ENCODE results near the gene LYG1. TPM values are rescaled to one million over a fixed set of nuclear protein-coding genes. Genes with fewer than 3 reads are reported as not detected.
"Not testable (repeated sequence)": the region's sequence is repeated elsewhere in the genome, so short reads cannot be mapped to it uniquely, and the experiment has no call there.

LYG1 gene
- 2.0 and 2.2 TPM in 2 replicates for total RNA-seq

DNA sequence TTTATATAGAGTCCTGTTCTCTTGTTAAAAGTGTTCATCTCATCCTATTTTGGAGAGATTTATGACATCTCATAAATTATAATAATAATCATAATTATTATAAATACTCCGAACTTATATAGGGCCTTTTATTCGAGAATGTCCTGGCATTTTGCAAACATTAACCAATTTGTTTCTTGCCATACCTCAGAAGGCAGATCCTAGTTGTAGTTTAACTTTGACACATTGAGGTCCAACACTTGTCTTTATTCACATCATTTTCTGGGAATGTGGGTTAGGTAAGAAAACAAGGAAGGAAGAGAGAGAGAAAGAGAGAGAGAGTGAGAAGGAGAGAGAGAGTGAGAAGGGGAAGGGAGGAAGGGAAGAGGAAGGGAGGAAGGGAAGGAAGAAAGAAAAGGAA lies at the start of gene LYG1:
Gene LYG1 (minus strand): TSS at position 101 of the 400 bp plus-strand sequence. CDS start 5,527 bp downstream, outside the sequence.
- H3K36me3 Mint-ChIP-seq (ENCODE audit: low read depth); H3K27me3 Mint-ChIP-seq (ENCODE audit: low read depth); intact Hi-C loops (cut with micrococcal nuclease); H3K4me1 Mint-ChIP-seq (ENCODE audit: low read depth); DNase-seq (ENCODE audit: low spot score); H3K9me3 Mint-ChIP-seq; H3K4me3 Mint-ChIP-seq (ENCODE audit: low read depth); H3K27ac Mint-ChIP-seq: not testable (repeated sequence)

DNA sequence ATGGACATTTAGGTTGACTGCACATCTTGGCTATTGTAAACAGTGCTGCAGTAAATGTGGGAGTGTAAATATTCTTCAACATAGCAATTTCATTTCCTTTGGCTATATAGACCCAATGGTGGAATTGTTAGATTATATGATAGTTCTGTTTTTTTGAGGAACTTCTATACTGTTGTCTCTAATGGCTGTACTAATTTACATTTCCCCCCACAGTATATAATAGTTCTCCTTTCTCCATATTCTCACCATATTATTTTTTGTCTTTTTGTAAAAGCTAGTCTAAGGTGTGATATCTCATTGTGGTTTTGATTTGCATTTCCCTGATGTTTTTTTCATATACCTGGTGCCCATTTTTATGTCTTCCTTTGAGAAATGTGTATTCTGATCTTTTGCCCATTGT lies 49.2 kb upstream of the LYG1 start:
- intact Hi-C loops (cut with micrococcal nuclease): no loop called here
- H3K4me3 Mint-ChIP-seq (ENCODE audit: low read depth): no peak overlapping the region

DNA sequence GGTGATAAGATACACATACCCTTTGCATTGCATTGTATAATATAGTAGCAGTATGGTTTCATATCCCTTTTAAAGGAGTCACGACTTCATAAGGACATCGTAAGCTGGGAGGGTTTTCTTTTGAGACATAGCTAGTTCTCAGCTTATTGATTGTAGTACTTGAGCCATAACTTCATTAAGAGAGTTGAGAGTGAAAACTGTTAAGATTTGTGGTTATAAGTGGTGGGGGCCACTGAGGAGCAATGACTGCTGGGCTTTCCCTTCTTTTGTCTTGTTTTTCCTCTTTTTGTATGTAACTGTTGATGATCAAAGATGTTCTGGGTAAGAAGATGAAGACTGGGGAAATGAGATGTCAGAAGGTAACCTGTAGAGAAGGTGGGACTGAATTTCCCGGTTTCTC lies 47.2 kb upstream of the LYG1 start:
- intact Hi-C loops (cut with micrococcal nuclease): no loop called here
- Mint-ChIP-seq H3K4me1 (ENCODE audit: low read depth) (peaks cover 30% of the 10 kb centered on the region), H3K27ac (peak overlapping the region; percentile 16), H3K27me3 (ENCODE audit: low read depth) (no peaks in the 10 kb centered on the region), H3K36me3 (ENCODE audit: low read depth) (peaks cover 8% of the 10 kb centered on the region), H3K4me3 (ENCODE audit: low read depth) (no peak overlapping the region), H3K9me3 (no peaks in the 10 kb centered on the region)
- DNase-seq (ENCODE audit: low spot score): no peak

More for the DNA sequence above, 49.2 kb upstream of the LYG1 start:
- peaks cover 12% of the 10 kb centered on the region for H3K36me3 Mint-ChIP-seq (ENCODE audit: low read depth)
- no peak overlapping the region for H3K27ac Mint-ChIP-seq
- H3K4me1 Mint-ChIP-seq (ENCODE audit: low read depth): peaks cover 38% of the 10 kb centered on the region
- DNase-seq (ENCODE audit: low spot score): no peak
- H3K27me3 Mint-ChIP-seq (ENCODE audit: low read depth): no peaks in the 10 kb centered on the region
- H3K9me3 Mint-ChIP-seq: no peaks in the 10 kb centered on the region

DNA sequence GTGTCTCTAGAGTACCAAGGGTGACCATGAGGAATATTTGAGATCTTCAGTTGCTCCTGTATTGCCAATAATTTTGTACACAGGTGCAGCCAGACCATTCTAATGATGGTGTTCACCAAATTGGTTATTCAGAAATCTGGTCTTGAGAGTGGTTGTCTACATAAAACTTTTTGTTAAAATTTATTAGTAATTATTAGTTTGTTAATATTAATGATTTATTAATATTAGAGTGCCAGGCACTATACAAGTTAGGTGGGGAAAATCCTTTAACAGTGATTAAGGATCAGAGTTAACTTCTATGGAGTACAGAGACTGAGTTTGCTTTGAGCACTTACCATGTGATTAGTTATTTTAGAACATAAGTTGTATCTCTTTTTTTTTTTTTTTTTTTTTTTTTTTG lies 45.2 kb upstream of the LYG1 start:
- Mint-ChIP-seq H3K27me3 (ENCODE audit: low read depth) (no peaks in the 10 kb centered on the region), H3K9me3 (no peaks in the 10 kb centered on the region), H3K27ac (no peak overlapping the region), H3K4me3 (ENCODE audit: low read depth) (no peak overlapping the region), H3K4me1 (ENCODE audit: low read depth) (peaks cover 36% of the 10 kb centered on the region), H3K36me3 (ENCODE audit: low read depth) (peaks cover 8% of the 10 kb centered on the region)
- intact Hi-C loops (cut with micrococcal nuclease): no loop called here
- DNase-seq (ENCODE audit: low spot score): no peak

DNA sequence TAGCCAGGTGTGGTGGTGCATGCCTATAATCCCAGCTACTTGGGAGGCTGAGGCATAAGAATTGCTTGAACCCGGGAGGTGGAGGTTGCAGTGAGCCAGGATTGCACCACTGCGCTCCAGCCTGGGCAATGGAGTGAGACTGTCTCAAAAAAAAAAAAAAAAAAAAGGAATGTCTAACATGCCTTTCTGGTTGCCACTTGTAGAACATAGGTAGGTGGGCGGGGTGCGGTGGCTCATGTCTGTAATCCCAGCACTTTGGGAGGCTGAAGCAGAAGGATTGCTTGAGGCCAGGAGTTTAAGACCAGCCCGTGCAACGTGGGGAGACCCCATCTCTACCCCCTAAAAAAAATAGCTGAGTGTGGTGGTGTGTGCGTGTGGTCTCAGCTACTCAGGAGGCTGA lies 44.4 kb upstream of the LYG1 start:
- intact Hi-C loops (cut with micrococcal nuclease); H3K9me3 Mint-ChIP-seq: not testable (repeated sequence)
- peaks cover 36% of the 10 kb centered on the region for H3K4me1 Mint-ChIP-seq (ENCODE audit: low read depth)

DNA sequence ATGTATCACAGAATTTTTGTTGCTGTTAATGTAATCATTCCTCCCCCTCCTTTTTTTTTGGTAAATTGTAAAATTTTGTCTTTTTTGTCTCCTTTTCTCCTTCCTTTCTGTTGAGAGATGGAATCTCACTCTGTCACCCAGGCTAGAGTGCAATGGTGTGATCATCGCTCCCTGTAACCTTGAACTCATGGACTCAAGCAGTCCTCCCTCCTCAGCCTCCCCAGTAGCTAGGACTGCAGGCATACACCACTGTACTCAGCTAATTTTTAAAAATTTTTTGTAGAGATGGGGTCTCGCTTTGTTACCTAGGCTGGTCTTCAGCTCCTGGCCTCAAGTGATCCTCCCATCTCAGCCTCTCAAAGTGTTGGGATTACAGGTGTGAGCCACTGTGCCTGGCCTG lies 41.5 kb upstream of the LYG1 start:
- Mint-ChIP-seq H3K27me3 (ENCODE audit: low read depth) (no peaks in the 10 kb centered on the region), H3K4me3 (ENCODE audit: low read depth) (no peak overlapping the region), H3K36me3 (ENCODE audit: low read depth) (peaks cover 8% of the 10 kb centered on the region), H3K9me3 (no peaks in the 10 kb centered on the region), H3K27ac (no peak overlapping the region), H3K4me1 (ENCODE audit: low read depth) (peaks cover 25% of the 10 kb centered on the region)
- no peak for DNase-seq (ENCODE audit: low spot score)
- intact Hi-C loops (cut with micrococcal nuclease): no loop called here

More for the DNA sequence above, 44.4 kb upstream of the LYG1 start:
- H3K27me3 Mint-ChIP-seq (ENCODE audit: low read depth); H3K36me3 Mint-ChIP-seq (ENCODE audit: low read depth); DNase-seq (ENCODE audit: low spot score); H3K4me3 Mint-ChIP-seq (ENCODE audit: low read depth); H3K27ac Mint-ChIP-seq: not testable (repeated sequence)

DNA sequence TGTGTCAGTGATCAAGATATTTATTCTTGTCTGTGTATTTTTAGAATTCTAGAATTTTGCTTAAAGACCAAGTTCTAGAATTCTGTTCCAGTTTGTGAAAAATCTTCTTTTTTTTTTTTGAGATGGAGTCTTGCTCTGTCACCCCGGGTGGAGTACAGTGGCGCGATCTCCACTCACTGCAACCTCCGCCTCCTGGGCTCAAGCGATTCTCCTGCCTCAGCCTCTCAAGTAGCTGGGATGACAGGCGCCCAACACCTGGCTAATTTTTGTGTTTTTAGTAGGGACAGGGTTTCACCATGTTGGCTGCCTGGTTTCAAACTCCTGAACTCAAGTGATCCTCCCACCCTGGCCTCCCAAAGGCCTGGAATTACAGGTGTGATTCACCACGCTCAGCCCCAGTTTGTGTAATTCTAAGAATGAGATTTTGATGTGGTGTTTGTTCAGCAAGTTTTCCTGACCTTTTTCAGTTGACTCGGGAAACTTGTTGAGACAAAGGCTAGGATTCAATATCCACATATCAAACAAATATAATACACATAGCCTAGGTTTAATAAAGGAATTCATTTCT lies 39.8 kb upstream of the LYG1 start:
- Mint-ChIP-seq H3K9me3 (no peaks in the 10 kb centered on the region), H3K27ac (no peak overlapping the region), H3K4me3 (ENCODE audit: low read depth) (no peak overlapping the region), H3K27me3 (ENCODE audit: low read depth) (no peaks in the 10 kb centered on the region), H3K36me3 (ENCODE audit: low read depth) (peaks cover 4% of the 10 kb centered on the region), H3K4me1 (ENCODE audit: low read depth) (peaks cover 19% of the 10 kb centered on the region)
- intact Hi-C loops (cut with micrococcal nuclease): no loop called here
- no peak for DNase-seq (ENCODE audit: low spot score)

DNA sequence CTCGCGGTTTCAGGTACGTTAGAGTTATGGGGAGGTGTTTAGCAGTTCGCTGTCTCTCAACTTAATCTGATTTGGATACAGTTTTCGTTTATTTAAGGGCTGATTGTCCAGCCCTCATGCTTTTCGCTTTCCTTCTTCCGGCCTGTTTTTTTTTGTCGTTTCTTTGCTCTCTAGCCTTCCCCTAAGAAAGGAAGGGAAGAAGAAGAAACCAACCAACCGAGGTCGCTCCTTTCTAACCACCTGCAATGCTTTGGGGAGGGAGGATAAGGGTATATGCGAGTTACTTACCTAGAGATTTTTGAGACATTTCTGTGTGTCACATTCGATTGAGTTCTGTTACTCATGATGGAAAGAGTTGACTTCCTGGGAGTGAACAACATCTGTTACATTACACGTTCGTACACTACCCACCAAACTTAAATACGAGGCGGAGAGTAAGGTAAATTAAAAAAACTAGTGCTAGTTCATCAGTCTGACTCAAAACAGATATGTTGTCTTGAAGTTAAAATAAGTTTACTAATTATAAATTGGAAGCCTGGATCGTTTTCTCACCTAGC lies 37.1 kb upstream of the LYG1 start:
- intact Hi-C loops (cut with micrococcal nuclease): loop anchor here (5.0 kb wide), 1 partner anchor 726 kb away; no protein-coding TSS in a partner anchor
- no peak for DNase-seq (ENCODE audit: low spot score)

DNA sequence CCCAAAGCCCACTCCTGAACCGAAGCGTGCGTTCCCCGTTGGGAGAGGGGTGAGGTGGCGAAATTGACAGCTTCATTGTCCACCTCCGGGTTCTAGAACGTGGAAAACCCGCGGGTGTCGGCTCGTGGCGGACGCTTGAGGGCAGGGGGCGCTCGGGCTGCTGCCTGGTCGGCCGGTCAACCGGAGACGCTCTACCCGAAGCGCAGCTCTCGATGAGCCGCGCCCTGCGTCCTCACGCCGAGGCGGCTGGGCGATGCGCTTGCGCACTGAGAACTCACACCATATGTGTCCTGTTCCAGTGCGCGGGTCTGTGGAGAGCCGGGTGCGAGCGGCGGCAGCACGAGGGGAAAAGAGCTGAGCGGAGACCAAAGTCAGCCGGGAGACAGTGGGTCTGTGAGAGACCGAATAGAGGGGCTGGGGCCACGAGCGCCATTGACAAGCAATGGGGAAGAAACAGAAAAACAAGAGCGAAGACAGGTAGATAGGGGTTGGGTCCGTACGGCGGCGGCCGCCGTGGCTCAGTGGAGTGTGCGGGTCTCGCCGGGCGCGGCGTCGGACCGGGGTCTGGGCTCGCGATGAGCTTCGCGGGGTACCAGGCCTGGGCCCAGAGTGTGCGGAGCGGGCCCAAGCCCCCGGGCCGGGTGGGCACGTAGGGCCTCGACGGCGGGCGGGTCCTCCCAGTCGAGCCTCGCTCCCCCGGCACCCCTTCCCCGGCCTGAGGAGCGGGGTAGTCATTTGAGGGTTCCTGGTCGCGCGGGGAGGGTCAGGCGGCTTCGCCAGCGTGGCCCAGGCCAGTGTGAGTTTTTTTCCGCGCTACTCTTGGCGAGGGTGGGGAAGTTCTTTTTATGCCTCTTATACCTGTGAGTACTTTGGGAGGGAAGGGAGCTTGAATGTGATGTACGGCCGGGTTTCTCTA lies 36.4 kb upstream of the LYG1 start, which contains the start of gene EIF5B:
Gene EIF5B (plus strand): TSS at position 277 of the 916 bp plus-strand sequence. CDS start 166 bp downstream, at position 443.
- no peak within 1 kb of the TSS for H3K4me3 Mint-ChIP-seq (ENCODE audit: low read depth)

More for the DNA sequence above, 37.1 kb upstream of the LYG1 start:
- peaks cover 29% of the 10 kb centered on the region for H3K4me1 Mint-ChIP-seq (ENCODE audit: low read depth)
- no peak overlapping the region for H3K4me3 Mint-ChIP-seq (ENCODE audit: low read depth)
- peaks cover 3% of the 10 kb centered on the region for H3K36me3 Mint-ChIP-seq (ENCODE audit: low read depth)
- H3K27ac Mint-ChIP-seq: no peak overlapping the region
- H3K27me3 Mint-ChIP-seq (ENCODE audit: low read depth): no peaks in the 10 kb centered on the region
- H3K9me3 Mint-ChIP-seq: no peaks in the 10 kb centered on the region

DNA sequence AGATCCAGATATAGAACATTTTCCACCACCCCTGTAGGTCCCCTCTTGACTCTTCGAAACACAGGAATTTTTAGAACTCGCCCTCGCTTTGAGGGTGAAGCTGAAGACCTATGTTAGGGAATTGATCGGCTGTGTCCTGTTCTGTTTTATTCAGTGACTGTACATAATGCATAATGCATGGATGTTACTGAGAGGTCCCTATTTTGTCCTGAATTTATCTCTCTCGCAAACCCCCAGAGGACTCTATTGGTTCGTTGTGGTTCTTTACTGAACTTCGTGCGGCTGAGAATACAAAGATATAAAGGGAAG lies 35.8 kb upstream of the LYG1 start:
- no peaks in the 10 kb centered on the region for H3K27me3 Mint-ChIP-seq (ENCODE audit: low read depth)
- intact Hi-C loops (cut with micrococcal nuclease): loop anchor here (1.0 to 5.0 kb wide), 6 partner anchors 154 to 1226 kb away; partner anchors contain the start of genes C2orf15, LIPT1, MITD1 and MRPL30
- no peak for DNase-seq (ENCODE audit: low spot score)
- H3K9me3 Mint-ChIP-seq: no peaks in the 10 kb centered on the region
- peaks cover 16% of the 10 kb centered on the region for H3K36me3 Mint-ChIP-seq (ENCODE audit: low read depth)
- peaks cover 28% of the 10 kb centered on the region for H3K4me1 Mint-ChIP-seq (ENCODE audit: low read depth)
- no peak overlapping the region for H3K27ac Mint-ChIP-seq
- H3K4me3 Mint-ChIP-seq (ENCODE audit: low read depth): no peak overlapping the region

More for the DNA sequence above, 36.4 kb upstream of the LYG1 start, which contains the start of gene EIF5B:
- Mint-ChIP-seq H3K36me3 (ENCODE audit: low read depth) (peaks cover 10% of the 10 kb centered on the region), H3K4me1 (ENCODE audit: low read depth) (peaks cover 30% of the 10 kb centered on the region), H3K27me3 (ENCODE audit: low read depth) (no peaks in the 10 kb centered on the region), H3K9me3 (no peaks in the 10 kb centered on the region), H3K27ac (no peak within 1 kb of the TSS)
- DNase-seq (ENCODE audit: low spot score): peak; percentile 89
- intact Hi-C loops (cut with micrococcal nuclease): loop anchor here (1.0 to 5.0 kb wide), 4 partner anchors 183 to 1225 kb away; partner anchors contain the start of genes C2orf15, LIPT1, PDCL3 and TSGA10

DNA sequence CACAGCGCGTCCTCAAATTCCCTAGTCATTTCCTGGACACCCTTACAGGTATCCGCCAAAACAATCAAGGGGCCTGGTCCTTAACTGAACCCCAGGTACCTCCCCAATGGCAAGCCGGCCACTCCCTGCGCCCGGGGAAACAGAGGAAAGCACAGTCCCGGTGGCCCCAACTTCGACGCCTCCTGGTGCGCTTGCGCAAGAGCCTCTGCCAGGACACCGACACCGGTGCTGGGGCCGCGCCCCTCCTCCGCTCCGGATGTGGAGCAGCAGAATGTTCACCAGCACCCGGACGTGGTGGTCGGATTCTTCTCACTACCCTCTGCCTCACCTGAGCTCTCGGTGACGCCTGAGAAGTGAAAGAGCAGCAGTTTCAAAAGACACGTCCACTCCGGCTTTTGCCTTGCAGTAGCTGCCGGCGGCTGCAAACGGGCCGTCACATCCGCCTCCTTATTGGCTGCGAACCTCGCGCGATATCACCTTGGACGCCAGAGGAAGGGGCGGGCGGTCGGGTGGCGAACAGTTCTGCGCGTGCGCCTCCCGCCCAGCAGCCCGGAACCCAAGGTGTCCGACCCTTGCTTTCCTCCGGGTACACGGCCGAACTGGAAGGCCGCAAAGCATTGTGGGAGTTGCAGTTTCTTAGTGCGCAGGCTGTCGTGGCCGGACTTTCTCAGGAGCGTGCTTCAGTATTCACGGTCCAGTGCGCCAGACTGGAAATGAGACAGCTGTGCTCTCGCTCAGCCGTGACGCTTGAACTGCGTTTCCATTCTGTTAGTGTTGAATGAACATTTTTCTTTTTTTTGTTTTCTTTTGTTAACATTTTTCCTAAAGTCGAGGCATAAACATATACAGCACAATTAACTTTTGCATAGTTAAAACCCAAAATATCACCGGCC lies 35.2 kb upstream of the LYG1 start, which contains the start of gene TXNDC9:
Gene TXNDC9 (minus strand): TSS at position 423 of the 893 bp plus-strand sequence. CDS start 3,123 bp downstream, outside the sequence.
- Mint-ChIP-seq H3K4me3 (ENCODE audit: low read depth) (no peak within 1 kb of the TSS), H3K36me3 (ENCODE audit: low read depth) (peaks cover 19% of the 10 kb centered on the region), H3K27ac (no peak within 1 kb of the TSS), H3K9me3 (no peaks in the 10 kb centered on the region), H3K27me3 (ENCODE audit: low read depth) (no peaks in the 10 kb centered on the region), H3K4me1 (ENCODE audit: low read depth) (peaks cover 24% of the 10 kb centered on the region)
- DNase-seq (ENCODE audit: low spot score): peak; percentile 98
- intact Hi-C loops (cut with micrococcal nuclease): loop anchor here (1.0 to 5.0 kb wide), 5 partner anchors 154 to 1227 kb away; partner anchors contain the start of genes LIPT1, MITD1, MRPL30 and PDCL3

DNA sequence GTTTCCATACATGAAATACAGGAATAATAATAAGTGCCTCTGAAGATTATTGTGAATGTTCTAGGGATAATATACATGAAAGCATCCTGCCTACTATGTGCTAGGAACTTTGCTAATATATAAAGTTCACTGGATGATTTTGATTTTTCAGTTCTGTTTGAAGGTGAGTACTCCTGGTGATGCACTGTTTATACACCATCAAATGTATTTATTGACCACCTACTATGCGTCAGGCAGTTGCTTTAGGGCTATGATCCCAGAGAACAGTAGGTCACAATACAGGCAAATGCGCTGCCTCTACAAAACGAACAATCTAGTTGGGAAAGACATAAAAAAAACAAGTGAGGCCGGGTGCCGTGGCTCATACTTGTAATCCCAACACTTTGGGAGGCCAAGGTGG lies 24.4 kb upstream of the LYG1 start:
- Mint-ChIP-seq H3K27ac (no peak overlapping the region), H3K4me3 (ENCODE audit: low read depth) (no peak overlapping the region), H3K9me3 (no peaks in the 10 kb centered on the region), H3K36me3 (ENCODE audit: low read depth) (peaks cover 70% of the 10 kb centered on the region), H3K4me1 (ENCODE audit: low read depth) (peaks cover 1% of the 10 kb centered on the region), H3K27me3 (ENCODE audit: low read depth) (no peaks in the 10 kb centered on the region)
- no peak for DNase-seq (ENCODE audit: low spot score)
- intact Hi-C loops (cut with micrococcal nuclease): no loop called here
